MM.1S (cell line): ENCODE measurements around the gene RND1.

Source experiments
- CTCF ChIP-seq: fragments of 300-600 bp; sonication (generic); IDR thresholded peaks from 2 replicates; pipeline ENCODE4 v1.5.1; 2016; ENCODE audit warnings: antibody characterized with exemption, low read length, mixed read lengths
- EZH2 ChIP-seq: fragments of 300-600 bp; sonication (generic); optimal IDR thresholded peaks from 2 replicates; pipeline ENCODE3; 2017; ENCODE audit warnings: low read depth, mild to moderate bottlenecking, antibody characterized with exemption, low read length, mixed read lengths

- no peak for TF ChIP-seq CTCF
- TF ChIP-seq EZH2 = no peak
These were observed 37.4 kb downstream of the RND1 start for GRCh38 chr12:48828293-48828692.
